ENCODE results near the gene GRK5. TPM values are rescaled to one million over a fixed set of nuclear protein-coding genes. Genes with fewer than 3 reads are reported as not detected.

The GRK5 gene
- total RNA-seq, 1 donor: 1.8 TPM

GRCh38 chr10:119365773-119366599, 158.6 kb downstream of the GRK5 start:
- Histone ChIP-seq H2AFZ (ENCODE audit: low read length) (no peak overlapping the region), H3K4me1 (ENCODE audit: insufficient read depth, low read length) (peaks cover 13% of the 10 kb centered on the region), H3K4me2 (ENCODE audit: insufficient read depth, low read length) (no peak overlapping the region), H3K79me2 (ENCODE audit: insufficient read depth, low read length) (no peaks in the 10 kb centered on the region), H3K27ac (ENCODE audit: low read depth, low read length) (no peak overlapping the region), H3K27me3 (ENCODE audit: insufficient read depth, low read length) (peaks cover 2% of the 10 kb centered on the region), H4K20me1 (ENCODE audit: insufficient read depth, low read length) (no peaks in the 10 kb centered on the region), H3K4me3 (ENCODE audit: insufficient read depth, low read length) (no peak overlapping the region), H3K36me3 (ENCODE audit: insufficient read depth, low read length) (no peaks in the 10 kb centered on the region), H3K9me3 (ENCODE audit: low read depth, low read length) (no peaks in the 10 kb centered on the region)
- DNase-seq (ENCODE audit: insufficient read length, low spot score, missing footprints): no peak
- no peak for TF ChIP-seq CTCF (IDR thresholded peaks at IDR 0.05; ENCODE audit: extremely low read depth, low read depth, low read length)

GRCh38 chr10:119367841-119368549, 160.6 kb downstream of the GRK5 start:
- no peaks in the 10 kb centered on the region for H4K20me1 ChIP-seq (ENCODE audit: insufficient read depth, low read length)
- no peaks in the 10 kb centered on the region for H3K9me3 ChIP-seq (ENCODE audit: low read depth, low read length)
- H3K4me3 ChIP-seq (ENCODE audit: insufficient read depth, low read length): no peak overlapping the region
- TF ChIP-seq CTCF (IDR thresholded peaks at IDR 0.05; ENCODE audit: extremely low read depth, low read depth, low read length): no peak
- H3K4me1 ChIP-seq (ENCODE audit: insufficient read depth, low read length): peaks cover 23% of the 10 kb centered on the region
- H3K27ac ChIP-seq (ENCODE audit: low read depth, low read length): no peak overlapping the region
- no peak overlapping the region for H3K4me2 ChIP-seq (ENCODE audit: insufficient read depth, low read length)
- H3K79me2 ChIP-seq (ENCODE audit: insufficient read depth, low read length): no peaks in the 10 kb centered on the region
- no peak for DNase-seq (ENCODE audit: insufficient read length, low spot score, missing footprints)
- peaks cover 2% of the 10 kb centered on the region for H3K27me3 ChIP-seq (ENCODE audit: insufficient read depth, low read length)
- H3K36me3 ChIP-seq (ENCODE audit: insufficient read depth, low read length): no peaks in the 10 kb centered on the region
- no peak overlapping the region for H2AFZ ChIP-seq (ENCODE audit: low read length)

- H3K4me3 ChIP-seq (ENCODE audit: insufficient read depth, low read length): no peak overlapping the region
- no peak overlapping the region for H2AFZ ChIP-seq (ENCODE audit: low read length)
- no peak for TF ChIP-seq CTCF (IDR thresholded peaks at IDR 0.05; ENCODE audit: extremely low read depth, low read depth, low read length)
- peaks cover 23% of the 10 kb centered on the region for H3K4me1 ChIP-seq (ENCODE audit: insufficient read depth, low read length)
- no peak overlapping the region for H3K27ac ChIP-seq (ENCODE audit: low read depth, low read length)
- no peaks in the 10 kb centered on the region for H3K36me3 ChIP-seq (ENCODE audit: insufficient read depth, low read length)
- H3K79me2 ChIP-seq (ENCODE audit: insufficient read depth, low read length): no peaks in the 10 kb centered on the region
- H3K27me3 ChIP-seq (ENCODE audit: insufficient read depth, low read length): peaks cover 2% of the 10 kb centered on the region
- no peak for DNase-seq (ENCODE audit: insufficient read length, low spot score, missing footprints)
- no peaks in the 10 kb centered on the region for H4K20me1 ChIP-seq (ENCODE audit: insufficient read depth, low read length)
- H3K4me2 ChIP-seq (ENCODE audit: insufficient read depth, low read length): no peak overlapping the region
- H3K9me3 ChIP-seq (ENCODE audit: low read depth, low read length): no peaks in the 10 kb centered on the region
Measured at GRCh38 chr10:119368581-119368980, 161.2 kb downstream of the GRK5 start.
